Measurements from ENCODE around the gene SERPIND1. TPM values are rescaled to one million over a fixed set of nuclear protein-coding genes. Genes with fewer than 3 reads are reported as not detected.

The SERPIND1 gene
- total and polyA plus RNA-seq, 2 of the 8 experiments (the other 6 are each of a cell fraction or from before 2014, with no cell fraction given): not detected

DNA sequence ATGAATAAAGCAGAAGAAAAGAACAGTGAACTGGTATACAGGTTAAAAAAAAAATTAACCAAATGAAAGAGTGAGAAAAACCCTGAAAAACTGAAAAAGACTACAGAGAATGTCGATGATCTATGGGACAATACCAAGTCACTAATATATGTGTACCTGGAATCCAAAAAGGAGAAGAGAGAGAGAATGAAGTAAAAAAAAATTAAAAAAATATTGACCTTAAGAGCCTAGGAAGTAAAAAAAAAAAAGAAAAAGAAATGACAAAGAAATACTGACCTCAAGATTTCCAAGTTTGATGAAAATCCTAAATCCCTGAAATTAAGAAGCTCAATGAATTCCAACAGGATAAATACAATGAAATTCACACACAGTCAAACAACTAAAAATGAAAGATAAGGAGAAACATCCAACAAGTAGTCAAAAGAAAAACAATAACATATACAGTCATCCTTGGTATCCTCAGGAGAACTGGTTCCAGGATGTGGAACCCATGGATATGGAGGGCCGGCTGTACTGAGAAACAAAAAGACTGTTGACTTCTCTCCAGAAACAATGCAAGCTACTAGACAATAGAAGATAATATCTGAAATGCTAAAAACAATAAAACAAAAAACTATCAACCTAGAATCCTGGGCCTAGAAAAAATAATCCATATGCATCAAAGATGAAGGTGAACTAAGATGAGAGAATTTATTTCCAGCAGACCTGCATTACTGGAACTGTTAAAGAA is 33.5 kb upstream of the SERPIND1 start (continued):
- TF ChIP-seq, protein P1, sequence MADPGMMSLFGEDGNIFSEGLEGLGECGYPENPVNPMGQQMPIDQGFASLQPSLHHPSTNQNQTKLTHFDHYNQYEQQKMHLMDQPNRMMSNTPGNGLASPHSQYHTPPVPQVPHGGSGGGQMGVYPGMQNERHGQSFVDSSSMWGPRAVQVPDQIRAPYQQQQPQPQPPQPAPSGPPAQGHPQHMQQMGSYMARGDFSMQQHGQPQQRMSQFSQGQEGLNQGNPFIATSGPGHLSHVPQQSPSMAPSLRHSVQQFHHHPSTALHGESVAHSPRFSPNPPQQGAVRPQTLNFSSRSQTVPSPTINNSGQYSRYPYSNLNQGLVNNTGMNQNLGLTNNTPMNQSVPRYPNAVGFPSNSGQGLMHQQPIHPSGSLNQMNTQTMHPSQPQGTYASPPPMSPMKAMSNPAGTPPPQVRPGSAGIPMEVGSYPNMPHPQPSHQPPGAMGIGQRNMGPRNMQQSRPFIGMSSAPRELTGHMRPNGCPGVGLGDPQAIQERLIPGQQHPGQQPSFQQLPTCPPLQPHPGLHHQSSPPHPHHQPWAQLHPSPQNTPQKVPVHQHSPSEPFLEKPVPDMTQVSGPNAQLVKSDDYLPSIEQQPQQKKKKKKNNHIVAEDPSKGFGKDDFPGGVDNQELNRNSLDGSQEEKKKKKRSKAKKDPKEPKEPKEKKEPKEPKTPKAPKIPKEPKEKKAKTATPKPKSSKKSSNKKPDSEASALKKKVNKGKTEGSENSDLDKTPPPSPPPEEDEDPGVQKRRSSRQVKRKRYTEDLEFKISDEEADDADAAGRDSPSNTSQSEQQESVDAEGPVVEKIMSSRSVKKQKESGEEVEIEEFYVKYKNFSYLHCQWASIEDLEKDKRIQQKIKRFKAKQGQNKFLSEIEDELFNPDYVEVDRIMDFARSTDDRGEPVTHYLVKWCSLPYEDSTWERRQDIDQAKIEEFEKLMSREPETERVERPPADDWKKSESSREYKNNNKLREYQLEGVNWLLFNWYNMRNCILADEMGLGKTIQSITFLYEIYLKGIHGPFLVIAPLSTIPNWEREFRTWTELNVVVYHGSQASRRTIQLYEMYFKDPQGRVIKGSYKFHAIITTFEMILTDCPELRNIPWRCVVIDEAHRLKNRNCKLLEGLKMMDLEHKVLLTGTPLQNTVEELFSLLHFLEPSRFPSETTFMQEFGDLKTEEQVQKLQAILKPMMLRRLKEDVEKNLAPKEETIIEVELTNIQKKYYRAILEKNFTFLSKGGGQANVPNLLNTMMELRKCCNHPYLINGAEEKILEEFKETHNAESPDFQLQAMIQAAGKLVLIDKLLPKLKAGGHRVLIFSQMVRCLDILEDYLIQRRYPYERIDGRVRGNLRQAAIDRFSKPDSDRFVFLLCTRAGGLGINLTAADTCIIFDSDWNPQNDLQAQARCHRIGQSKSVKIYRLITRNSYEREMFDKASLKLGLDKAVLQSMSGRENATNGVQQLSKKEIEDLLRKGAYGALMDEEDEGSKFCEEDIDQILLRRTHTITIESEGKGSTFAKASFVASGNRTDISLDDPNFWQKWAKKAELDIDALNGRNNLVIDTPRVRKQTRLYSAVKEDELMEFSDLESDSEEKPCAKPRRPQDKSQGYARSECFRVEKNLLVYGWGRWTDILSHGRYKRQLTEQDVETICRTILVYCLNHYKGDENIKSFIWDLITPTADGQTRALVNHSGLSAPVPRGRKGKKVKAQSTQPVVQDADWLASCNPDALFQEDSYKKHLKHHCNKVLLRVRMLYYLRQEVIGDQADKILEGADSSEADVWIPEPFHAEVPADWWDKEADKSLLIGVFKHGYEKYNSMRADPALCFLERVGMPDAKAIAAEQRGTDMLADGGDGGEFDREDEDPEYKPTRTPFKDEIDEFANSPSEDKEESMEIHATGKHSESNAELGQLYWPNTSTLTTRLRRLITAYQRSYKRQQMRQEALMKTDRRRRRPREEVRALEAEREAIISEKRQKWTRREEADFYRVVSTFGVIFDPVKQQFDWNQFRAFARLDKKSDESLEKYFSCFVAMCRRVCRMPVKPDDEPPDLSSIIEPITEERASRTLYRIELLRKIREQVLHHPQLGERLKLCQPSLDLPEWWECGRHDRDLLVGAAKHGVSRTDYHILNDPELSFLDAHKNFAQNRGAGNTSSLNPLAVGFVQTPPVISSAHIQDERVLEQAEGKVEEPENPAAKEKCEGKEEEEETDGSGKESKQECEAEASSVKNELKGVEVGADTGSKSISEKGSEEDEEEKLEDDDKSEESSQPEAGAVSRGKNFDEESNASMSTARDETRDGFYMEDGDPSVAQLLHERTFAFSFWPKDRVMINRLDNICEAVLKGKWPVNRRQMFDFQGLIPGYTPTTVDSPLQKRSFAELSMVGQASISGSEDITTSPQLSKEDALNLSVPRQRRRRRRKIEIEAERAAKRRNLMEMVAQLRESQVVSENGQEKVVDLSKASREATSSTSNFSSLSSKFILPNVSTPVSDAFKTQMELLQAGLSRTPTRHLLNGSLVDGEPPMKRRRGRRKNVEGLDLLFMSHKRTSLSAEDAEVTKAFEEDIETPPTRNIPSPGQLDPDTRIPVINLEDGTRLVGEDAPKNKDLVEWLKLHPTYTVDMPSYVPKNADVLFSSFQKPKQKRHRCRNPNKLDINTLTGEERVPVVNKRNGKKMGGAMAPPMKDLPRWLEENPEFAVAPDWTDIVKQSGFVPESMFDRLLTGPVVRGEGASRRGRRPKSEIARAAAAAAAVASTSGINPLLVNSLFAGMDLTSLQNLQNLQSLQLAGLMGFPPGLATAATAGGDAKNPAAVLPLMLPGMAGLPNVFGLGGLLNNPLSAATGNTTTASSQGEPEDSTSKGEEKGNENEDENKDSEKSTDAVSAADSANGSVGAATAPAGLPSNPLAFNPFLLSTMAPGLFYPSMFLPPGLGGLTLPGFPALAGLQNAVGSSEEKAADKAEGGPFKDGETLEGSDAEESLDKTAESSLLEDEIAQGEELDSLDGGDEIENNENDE (IDR thresholded peaks at IDR 0.05; ENCODE audit: insufficient replicate concordance, low read length): no peak
- TF ChIP-seq CEBPB (IDR thresholded peaks at IDR 0.05; ENCODE audit: low read depth, low read length): no peak
- TF ChIP-seq RAD21 (IDR thresholded peaks at IDR 0.05 in 1 of 2, conservative IDR thresholded peaks at IDR 0.05 in 1 of 2; ENCODE audit: low read depth in 2 of 2, low read length in 2 of 2): no peak

All from H1 (cell line).